GM19395 (cell line): Measurements from ENCODE around the gene FOXJ2.
"Not testable (repeated sequence)": the region's sequence is repeated elsewhere in the genome, so short reads cannot be mapped to it uniquely, and the experiment has no call there.

Experiments
- ATAC-seq: cut with Tn5 transposase; IDR thresholded peaks from one replicate; pipeline ENCODE4 v1.9.1; 2021; ENCODE audit warnings: mild to moderate bottlenecking, moderate library complexity; ENCODE audit not compliant: unreplicated experiment

The FOXJ2 gene

DNA sequence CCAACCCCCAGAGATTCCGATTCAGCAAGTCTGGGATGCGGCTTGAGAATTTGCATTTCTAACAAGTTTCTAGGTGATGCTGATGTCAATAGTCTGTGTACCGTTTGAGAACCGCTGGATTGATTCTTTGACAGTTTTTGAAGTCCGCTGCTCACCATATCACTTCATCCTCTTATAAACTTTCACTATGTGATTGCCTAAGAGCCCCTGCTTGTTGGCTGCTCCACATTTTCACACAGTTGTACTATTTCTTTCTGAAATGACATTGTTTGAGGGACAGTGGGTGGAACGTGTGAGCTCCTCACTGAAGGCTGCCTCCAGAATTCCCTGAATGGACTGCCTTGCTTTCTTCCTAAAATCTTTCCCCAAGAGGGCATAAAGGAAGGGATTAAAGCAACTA, 26.0 kb downstream of the FOXJ2 start:
- no peak for ATAC-seq

DNA sequence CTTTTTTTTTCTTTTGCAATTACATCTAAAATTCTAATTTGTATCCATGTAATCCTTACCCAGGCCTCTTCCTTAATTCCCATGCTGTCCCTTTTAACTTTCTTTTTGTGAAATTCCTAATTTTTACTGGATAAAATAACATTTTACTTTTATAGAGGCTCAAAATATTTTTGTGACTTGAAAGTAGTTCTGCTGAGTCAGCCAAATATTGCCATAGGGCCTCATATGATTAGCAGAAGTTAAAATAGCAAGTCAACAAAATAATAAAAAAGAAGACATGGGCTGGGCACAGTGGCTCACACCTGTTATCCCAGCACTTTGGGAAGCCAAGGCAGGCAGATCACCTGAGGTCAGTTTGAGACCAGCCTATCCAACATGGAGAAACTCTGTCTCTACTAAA, 31.6 kb downstream of the FOXJ2 start:
- ATAC-seq = no peak

DNA sequence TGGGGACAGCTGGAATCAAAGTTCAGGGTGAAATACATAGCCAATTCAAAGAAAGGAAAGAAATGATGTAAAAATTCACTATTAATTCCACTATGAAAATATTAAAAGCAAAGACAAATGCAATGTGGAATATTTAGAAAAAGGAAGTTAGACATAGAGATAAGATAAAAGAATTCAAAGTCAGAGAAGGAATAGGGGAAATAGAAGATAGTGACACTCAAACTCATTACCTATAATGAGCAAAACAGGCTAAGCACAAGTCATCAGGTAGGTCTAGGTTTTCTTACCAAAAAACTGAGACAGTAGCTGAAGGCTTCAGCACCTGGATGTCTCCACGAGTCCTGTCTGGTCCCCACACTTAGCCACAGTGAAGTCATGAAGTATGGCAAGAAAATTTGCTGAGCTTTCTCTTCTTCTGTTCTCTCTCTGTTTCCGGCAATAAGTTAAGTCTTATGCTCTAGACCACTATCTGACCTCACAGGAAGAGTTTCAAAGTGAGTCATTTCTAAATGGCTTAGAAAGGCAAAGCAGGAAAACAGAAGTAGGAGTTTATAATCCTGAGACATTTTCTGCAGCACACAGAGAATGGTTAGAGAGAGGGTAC, 33.6 kb downstream of the FOXJ2 start, which contains the start of gene C3AR1:
Gene C3AR1, minus strand, starts transcription at position 369 of the 604 bp plus-strand sequence. CDS start 6,174 bp downstream, outside the sequence.
- peak; percentile 91 for ATAC-seq

DNA sequence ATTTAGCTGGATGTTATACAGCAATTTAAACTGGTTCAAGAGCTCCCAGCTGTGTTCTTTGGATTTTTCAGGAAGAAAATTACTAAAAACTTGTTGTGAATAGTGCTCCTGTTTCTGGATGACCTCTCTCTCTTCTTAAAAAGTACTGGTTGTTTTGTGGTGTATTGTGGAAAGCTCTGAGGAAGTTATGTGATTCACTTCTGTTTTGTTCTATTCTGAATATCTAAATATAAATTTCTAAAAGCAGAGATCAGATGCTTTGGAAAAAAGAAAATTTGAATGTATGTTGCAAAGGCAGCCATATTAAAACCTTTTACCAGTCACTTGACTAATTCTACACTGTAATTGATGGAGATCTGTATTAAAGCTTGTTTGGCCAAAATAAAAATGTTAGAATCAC, 37.1 kb downstream of the FOXJ2 start:
- ATAC-seq = no peak

DNA sequence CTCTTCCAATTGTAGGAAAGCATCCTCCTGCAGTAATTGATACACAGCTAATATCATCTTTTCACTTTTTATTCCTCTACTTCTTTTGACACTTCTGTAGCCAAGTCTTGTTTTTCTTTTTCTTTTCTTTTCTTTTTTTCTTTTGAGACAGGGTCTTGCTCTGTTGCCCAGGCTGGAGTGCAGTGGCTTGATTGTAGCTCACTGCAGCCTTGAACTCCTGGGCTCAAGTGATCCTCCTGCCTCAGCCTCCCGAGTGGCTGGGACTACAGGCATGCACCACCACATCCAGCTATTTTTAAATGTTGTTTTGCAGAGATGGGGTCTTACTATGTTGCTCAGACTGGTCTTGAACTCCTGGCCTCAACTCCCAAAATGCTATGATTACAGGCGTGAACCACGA, 39.3 kb downstream of the FOXJ2 start:
- not testable (repeated sequence) for ATAC-seq

DNA sequence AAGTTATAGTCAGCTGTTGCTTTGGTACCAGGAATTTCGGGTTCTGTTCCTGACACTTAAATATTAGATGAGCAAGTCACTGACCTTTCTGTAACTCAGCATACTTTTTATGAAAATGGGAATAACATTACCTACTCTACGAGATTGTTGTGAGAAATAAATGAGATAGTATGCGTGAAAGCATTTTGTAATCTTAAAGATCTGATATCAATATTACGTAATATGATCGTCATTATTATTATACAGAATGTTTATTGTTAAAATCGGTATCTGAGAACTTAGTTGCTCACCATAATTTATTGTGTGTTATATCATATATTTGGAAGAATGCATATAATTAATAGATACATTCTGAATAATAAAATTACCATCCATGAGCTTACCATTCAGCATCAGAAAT, 43.4 kb downstream of the FOXJ2 start:
- no peak for ATAC-seq

DNA sequence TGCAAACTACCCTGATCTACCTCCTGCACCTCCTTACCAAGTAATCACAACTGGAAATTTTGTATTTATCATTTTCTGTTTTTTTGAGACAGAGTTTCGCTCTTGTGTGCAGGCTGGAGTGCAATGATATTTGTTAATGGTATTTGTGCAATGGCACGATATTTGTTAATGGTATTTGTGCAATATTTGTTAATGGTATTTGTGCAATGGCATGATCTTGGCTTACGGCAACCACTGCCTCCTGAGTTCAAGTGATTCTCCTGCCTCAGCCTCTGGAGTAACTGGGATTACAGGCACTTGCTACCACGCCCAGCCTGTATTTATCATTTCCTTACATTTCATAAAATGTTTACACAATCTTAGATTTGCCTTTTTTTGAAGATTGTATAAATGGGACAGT, 43.9 kb downstream of the FOXJ2 start:
- ATAC-seq = no peak

DNA sequence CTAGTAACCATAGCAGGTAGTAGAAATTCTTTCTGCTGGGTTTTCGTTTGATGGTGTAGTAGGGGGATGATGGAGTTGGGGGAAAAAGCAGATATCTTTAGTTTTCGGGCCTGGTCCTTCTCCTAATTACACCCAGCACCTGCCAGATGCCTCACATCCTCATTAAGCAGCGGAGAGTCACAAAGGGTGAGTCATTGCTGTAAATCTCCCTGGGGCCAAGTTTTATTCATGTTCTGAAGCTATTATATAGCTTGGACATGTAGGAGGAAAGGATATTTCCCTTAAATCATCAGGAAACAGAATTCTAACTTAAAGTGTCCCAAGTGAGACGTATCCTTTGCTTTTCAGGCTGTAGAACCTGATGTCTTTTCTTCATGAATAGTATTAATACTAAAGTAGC, 44.7 kb downstream of the FOXJ2 start:
- no peak for ATAC-seq

DNA sequence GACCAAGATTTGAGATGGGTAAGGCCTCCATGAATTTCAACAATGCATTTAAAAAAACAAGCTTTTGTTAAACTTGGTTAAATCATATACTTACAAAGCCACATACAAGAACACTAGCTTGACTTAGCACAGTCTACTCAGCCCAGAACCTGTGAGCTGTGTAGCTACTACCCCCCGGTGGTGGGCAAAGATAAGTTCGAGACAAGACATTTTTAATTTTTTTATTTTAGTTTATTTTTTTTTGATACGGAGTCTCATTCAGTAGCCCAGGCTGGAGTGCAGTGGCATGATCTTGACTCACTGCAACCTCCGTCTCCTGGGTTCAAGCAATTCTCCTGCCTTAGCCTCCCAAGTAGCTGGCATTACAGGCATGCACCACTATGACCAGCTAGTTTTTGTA, 45.9 kb downstream of the FOXJ2 start:
- no peak for ATAC-seq

DNA sequence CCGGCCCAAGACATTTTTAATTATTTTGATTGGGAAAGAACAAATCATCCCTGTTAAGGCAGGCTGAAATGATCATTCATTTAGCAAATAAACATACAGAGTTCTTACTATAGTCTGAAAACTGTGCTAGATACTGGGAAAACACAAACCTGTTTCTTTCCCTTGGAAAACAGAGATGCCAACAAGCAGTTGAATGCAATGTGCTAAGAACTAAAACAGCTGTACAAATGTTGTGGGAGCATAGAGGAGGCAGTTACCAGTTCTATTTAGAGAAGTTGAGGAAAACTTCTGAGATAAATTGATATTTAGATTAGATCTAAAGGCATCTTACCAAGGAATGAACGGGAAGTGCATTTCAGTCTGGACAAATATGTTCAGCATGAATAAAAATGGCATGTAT, 46.4 kb downstream of the FOXJ2 start:
- ATAC-seq = no peak

DNA sequence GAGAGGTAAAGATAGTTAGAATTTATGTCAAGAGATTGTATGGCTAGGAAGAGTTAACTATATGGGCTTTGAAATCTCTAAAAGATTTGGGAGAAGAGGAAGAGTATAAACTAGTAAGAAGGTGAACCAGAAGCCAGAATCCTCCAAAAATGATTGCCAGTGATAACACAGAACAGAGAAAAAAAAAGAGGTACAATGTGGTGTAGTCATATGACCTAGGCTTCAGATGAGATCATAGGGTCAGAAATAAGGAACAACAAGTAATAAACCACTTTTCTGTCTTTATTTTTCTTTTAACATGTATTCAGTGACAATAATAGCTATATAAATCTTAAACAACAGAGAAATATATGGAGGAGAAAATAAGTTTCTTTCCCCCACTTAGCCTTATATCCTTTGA, 47.6 kb downstream of the FOXJ2 start:
- ATAC-seq = no peak

DNA sequence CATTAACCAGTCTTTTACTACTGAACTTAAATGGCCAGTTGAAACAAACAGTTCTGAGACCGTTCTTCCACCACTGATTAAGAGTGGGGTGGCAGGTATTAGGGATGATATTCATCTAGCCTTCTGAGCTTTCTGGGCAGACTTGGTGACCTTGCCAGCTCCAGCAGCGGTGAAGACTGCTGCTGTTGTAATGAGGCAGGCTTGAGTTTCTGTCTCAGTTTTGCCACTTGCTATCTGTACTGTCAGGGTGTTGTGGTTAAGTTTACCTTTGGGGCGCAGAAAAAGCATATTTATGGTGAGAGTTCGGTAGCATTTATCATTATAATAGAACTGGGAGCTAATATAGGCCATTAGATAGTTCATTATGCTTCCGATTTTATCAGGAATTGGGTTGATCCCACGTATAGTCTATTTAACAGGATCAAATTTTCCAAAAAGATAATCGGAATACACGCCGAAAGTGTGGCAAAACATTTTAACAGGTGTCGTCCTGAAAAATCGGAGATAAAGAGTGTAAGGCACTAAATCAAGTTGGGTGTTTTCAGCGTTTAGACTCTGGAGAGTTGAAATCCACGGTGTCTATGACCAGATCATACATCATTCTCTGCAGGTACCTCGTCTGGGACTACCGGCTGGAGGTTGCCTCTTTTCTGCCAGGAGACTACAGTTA, 48.9 kb downstream of the FOXJ2 start:
- no peak for ATAC-seq

DNA sequence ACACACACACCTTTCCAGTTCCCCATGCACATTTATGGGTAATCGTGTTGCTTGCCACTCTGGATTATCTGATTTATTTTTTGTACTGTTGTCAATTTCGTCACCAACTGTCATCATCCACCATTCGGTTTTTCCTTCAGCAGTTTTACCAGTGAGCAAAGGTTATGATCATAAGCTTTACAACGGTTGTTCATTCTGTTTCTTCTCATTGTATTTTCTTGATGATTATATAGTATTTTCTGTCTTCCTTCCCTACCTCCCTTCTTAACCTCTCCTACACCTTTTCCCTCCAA, 50.2 kb downstream of the FOXJ2 start:
- no peak for ATAC-seq

DNA sequence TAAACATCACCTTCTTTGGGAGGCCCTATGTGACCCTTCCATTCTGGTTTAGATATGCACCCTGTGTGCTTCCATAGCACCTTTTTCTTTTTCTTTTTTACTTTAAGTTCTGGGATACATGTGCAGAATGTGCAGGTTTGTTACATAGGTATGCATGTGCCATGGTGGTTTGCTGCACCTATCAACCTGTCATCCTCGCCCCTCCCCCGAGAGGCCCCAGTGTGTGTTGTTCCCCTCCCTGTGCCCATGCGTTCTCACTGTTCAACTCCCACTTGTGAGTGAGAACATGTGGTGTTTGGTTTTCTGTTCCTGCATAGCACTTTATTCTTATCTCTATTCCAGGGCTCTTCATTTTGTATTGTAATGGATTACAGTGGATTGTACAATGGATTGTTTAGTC, 51.8 kb downstream of the FOXJ2 start:
- not testable (repeated sequence) for ATAC-seq

DNA sequence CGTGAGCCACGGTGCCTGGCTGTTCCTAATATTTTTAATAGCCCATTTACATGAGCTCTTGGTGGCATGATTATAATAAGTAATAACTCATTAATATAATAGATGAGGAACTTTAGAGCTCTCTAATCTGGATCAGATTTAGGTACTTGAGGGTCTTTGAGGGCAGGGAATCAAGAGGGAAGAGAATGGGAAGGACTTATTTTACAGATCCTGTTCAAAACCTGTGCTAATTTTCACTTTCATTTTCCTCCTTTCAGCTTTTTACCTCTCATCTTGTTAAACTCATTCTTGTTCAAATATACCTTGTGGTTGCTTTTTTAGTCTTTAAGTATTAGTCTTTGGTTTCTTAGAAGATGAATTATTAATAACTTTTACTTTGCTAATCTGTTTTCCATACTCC, 55.1 kb downstream of the FOXJ2 start:
- no peak for ATAC-seq

DNA sequence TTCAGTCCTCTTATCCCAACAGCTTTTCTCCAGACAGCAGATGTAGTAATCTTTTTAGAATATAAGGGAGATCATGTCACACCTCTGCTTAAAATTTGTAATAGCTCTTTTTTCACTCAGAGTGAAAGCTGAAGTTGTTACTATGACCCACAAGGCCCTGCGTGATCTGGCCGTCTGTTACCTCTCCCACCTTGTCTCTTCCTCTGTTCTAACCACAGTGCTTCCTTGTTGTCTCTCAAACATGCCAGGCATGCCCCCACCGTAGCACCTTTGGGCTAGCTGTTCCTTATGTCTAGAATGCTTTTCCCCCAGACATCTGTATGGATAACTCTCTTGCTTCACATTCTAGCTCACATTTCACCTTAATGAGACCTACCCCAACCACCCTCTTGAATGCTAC, 56.1 kb downstream of the FOXJ2 start:
- no peak for ATAC-seq

DNA sequence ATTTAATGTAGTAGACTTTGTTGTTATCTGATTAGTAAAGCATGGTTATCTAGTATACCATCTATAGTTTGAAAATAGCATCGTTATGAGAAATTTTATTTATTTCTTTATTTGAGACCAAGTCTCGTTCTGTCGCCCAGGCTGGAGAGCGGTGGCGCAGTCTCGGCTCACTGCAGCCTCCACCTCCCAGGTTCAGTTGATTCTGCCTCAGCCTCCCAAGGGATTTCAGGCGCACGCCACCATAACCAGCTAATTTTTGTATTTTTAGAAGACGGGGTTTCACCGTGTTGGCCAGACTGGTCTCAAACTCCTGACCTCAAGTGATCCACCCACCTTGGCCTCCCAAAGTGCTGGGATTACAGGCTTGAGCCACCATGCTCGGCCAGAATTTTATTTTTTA, 56.8 kb downstream of the FOXJ2 start:
- not testable (repeated sequence) for ATAC-seq

DNA sequence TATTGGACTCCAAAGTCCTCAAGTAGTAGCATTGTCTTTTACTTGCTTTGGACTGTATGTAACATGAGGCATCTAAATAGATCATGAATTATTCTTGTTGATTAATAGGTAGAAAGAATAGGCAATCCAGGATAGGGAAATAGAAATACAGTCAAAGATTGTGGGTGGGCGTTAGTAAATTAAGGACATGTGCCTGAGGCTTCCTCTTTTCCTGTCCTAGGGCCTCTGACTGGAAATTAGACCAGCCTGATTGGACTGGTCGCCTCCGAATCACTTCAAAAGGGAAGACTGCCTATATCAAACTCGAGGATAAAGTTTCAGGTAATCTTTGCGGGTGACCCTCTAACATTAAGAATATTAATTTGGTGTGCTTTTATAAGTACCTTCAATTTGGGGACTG, 57.2 kb downstream of the FOXJ2 start:
- ATAC-seq = no peak

DNA sequence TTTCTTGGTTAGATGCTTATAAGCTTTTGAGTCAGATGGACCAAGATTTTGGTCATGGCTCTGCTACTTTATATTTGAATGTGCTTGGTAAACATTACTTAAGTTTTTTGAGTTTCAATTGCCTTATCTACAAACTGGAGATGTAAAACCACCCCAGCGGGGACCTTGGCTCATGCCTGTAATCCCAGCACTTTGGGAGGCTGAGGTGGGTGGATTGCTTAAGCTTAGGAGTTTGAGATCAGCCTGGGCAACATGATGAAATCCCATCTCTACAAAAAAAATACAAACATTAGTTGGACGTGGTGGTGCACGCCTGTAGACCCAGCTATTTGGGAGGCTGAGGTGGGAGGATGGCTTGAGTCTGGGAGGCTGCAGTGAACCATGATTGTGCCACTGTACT, 60.8 kb downstream of the FOXJ2 start:
- ATAC-seq = no peak

DNA sequence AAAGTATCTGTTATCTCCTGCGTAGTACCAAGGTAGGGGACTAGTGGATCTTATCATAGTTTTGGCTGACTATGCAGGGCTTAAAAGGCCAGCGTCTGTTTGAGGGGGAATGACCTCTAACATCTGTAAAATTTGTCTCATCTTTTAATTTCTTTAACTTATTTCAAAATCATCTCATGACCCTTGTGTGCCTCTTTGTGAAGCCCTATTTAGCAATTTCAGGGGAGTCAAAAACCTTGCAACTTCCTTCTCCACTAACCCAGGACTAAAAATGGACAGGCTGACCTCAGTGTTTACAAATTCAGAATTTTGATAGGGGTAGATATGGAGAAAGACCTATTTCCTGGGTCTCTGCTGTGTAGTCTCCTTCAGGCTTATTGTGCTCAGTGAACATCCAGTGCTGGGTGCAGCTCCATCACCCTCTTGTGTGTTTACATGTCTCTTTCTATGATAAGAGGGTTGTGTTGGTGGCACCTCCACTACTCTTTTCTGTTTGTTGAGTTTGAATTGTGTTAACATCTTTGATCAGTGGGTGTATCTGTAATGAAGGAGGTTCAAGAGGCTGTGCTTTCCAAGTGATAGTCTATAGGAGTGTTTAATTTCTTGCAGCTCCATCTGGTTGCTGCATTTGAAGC, 63.9 kb downstream of the FOXJ2 start:
- no peak for ATAC-seq

DNA sequence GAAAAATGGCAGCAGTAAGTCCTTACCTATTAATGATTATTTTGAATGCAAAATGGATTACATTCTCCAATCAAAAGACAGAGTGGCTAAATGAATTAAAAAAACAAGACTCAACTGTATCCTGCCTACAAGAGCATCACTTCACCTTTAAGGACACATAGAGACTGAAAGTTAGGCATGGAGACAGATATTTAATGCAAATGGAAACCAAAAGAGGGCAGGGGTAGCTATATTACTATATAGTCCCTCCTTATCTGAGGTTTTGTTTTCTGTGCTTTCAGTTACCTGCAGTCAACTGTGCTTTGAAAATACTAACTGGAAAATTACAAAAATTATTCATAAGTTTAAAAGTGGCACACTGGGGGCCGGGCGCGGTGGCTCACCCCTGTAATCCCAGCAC, 66.7 kb downstream of the FOXJ2 start:
- no peak for ATAC-seq
